HUDEP-2 (cell line): ENCODE results near the gene TAF11L12.
"Not testable (repeated sequence)": the region's sequence is repeated elsewhere in the genome, so short reads cannot be mapped to it uniquely, and the experiment has no call there.

Experiments used
- DNase-seq, 76 experiments: peaks; one replicate each; lab custom pipeline; 2025; ENCODE audit not compliant: unreplicated experiment in 76 of 76; lab: John Stamatoyannopoulos, UW

The TAF11L12 gene

GRCh38 chr5:17610092-17610491 lies at the start of gene TAF11L12:
TSS of gene TAF11L12 (plus strand) at chr5:17610392.
- not testable (repeated sequence) for DNase-seq

GRCh38 chr5:17585658-17586057 lies 24.5 kb upstream of the TAF11L12 start, which contains the start of gene TAF11L7:
TSS of gene TAF11L7 (minus strand) at chr5:17585758.
- DNase-seq: not testable (repeated sequence)

GRCh38 chr5:17590860-17591259 lies 19.3 kb upstream of the TAF11L12 start, which contains the start of gene TAF11L8:
TSS of gene TAF11L8 (minus strand) at chr5:17590960.
- DNase-seq: not testable (repeated sequence)

- DNase-seq: not testable (repeated sequence)
These were observed 15.9 kb upstream of the TAF11L12 start, which contains the start of gene TAF11L9 for GRCh38 chr5:17594255-17594654. TSS of gene TAF11L9 (minus strand) at chr5:17594394.

- not testable (repeated sequence) for DNase-seq
These were observed 12.5 kb upstream of the TAF11L12 start, which contains the start of gene TAF11L10 for GRCh38 chr5:17597728-17598127. TSS of gene TAF11L10 (minus strand) at chr5:17597828.

- not testable (repeated sequence) for DNase-seq
These were observed 6.3 kb upstream of the TAF11L12 start, which contains the start of gene TAF11L11 for GRCh38 chr5:17603880-17604279. TSS of gene TAF11L11 (plus strand) at chr5:17604183.

- no peak for DNase-seq
These were observed 5.2 kb upstream of the TAF11L12 start for GRCh38 chr5:17604951-17605350.

- not testable (repeated sequence) for DNase-seq
These were observed 2.7 kb upstream of the TAF11L12 start for GRCh38 chr5:17607461-17607860.

GRCh38 chr5:17614872-17615605 lies 4.8 kb downstream of the TAF11L12 start:
- DNase-seq: no peak

GRCh38 chr5:17619354-17619753 lies 9.2 kb downstream of the TAF11L12 start:
- DNase-seq: no peak

GRCh38 chr5:17620627-17621026 lies 10.4 kb downstream of the TAF11L12 start:
- no peak for DNase-seq

GRCh38 chr5:17625686-17626085 lies 15.5 kb downstream of the TAF11L12 start:
- DNase-seq: no peak

GRCh38 chr5:17631788-17632187 lies 21.6 kb downstream of the TAF11L12 start, which contains the start of gene TAF11L13:
TSS of gene TAF11L13 (plus strand) at chr5:17632088.
- DNase-seq: not testable (repeated sequence)

GRCh38 chr5:17634160-17634559 lies 24.0 kb downstream of the TAF11L12 start, which contains the start of gene TAF11L14:
TSS of gene TAF11L14 (plus strand) at chr5:17634460.
- DNase-seq: no peak

- DNase-seq: not testable (repeated sequence)
These were observed 39.0 kb downstream of the TAF11L12 start for GRCh38 chr5:17649232-17649631.

GRCh38 chr5:17655201-17655759 lies 45.1 kb downstream of the TAF11L12 start:
- not testable (repeated sequence) for DNase-seq

GRCh38 chr5:17655921-17656320 lies 45.7 kb downstream of the TAF11L12 start:
- DNase-seq: no peak
